RWPE2 (cell line): Measurements from ENCODE around the gene CPE.
"Not testable (repeated sequence)": the region's sequence is repeated elsewhere in the genome, so short reads cannot be mapped to it uniquely, and the experiment has no call there.

Experiments
- ATAC-seq: fragments of 200-7000 bp; cut with Tn5 transposase; 3 replicates; pipeline ENCODE4 v1.9.1; 2021; ENCODE audit warnings: low read depth
- DNase-seq: peaks from one replicate; pipeline ENCODE4 v3.0.0-alpha.2; 2020; ENCODE audit warnings: low spot score
- H3K27ac ChIP-seq: fragments of 450-650 bp; 2 replicates; pipeline ENCODE4 v1.5.1; 2017; ENCODE audit warnings: mild to moderate bottlenecking; ENCODE audit not compliant: poor library complexity, severe bottlenecking
- H3K27me3 ChIP-seq: fragments of 250-450 bp; sonication (Bioruptor Pico); 2 replicates; pipeline ENCODE4 v1.5.1; 2021; ENCODE audit warnings: mild to moderate bottlenecking, moderate library complexity; ENCODE audit not compliant: insufficient read depth, poor library complexity, severe bottlenecking
- H3K36me3 ChIP-seq: fragments of 250-450 bp; sonication (Bioruptor Pico); 2 replicates; pipeline ENCODE4 v1.5.1; 2020; ENCODE audit warnings: low read depth, mild to moderate bottlenecking, moderate library complexity
- H3K4me1 ChIP-seq: fragments of 250-450 bp; sonication (Bioruptor Pico); 2 replicates; pipeline ENCODE4 v1.5.1; 2021; ENCODE audit warnings: mild to moderate bottlenecking, moderate library complexity; ENCODE audit not compliant: insufficient read depth, poor library complexity, severe bottlenecking
- H3K4me3 ChIP-seq: fragments of 250-450 bp; sonication (Bioruptor Pico); 2 replicates; pipeline ENCODE4 v1.5.1; 2021; ENCODE audit warnings: mild to moderate bottlenecking, moderate library complexity; ENCODE audit not compliant: severe bottlenecking
- H3K9me3 ChIP-seq: fragments of 250-450 bp; sonication (Bioruptor Pico); 2 replicates; pipeline ENCODE4 v1.5.1; 2021; ENCODE audit warnings: mild to moderate bottlenecking, moderate library complexity; ENCODE audit not compliant: severe bottlenecking
- TF ChIP-seq, protein P1 (sequence below): fragments of 450-650 bp; IDR thresholded peaks from one replicate; pipeline ENCODE4 v1.5.1; 2017; ENCODE audit warnings: mild to moderate bottlenecking, moderate library complexity; ENCODE audit not compliant: poor library complexity, severe bottlenecking

CPE gene

GRCh38 chr4:165481053-165481835 lies 102.4 kb downstream of the CPE start:
- DNase-seq, result no peak
- Histone ChIP-seq H3K27ac (no peak overlapping the region), H3K9me3 (peaks cover 2% of the 10 kb centered on the region), H3K4me3 (no peak overlapping the region), H3K27me3 (no peaks in the 10 kb centered on the region), H3K36me3 (no peaks in the 10 kb centered on the region), H3K4me1 (peaks cover 4% of the 10 kb centered on the region)
- ATAC-seq, result no peak
- TF ChIP-seq, protein P1, sequence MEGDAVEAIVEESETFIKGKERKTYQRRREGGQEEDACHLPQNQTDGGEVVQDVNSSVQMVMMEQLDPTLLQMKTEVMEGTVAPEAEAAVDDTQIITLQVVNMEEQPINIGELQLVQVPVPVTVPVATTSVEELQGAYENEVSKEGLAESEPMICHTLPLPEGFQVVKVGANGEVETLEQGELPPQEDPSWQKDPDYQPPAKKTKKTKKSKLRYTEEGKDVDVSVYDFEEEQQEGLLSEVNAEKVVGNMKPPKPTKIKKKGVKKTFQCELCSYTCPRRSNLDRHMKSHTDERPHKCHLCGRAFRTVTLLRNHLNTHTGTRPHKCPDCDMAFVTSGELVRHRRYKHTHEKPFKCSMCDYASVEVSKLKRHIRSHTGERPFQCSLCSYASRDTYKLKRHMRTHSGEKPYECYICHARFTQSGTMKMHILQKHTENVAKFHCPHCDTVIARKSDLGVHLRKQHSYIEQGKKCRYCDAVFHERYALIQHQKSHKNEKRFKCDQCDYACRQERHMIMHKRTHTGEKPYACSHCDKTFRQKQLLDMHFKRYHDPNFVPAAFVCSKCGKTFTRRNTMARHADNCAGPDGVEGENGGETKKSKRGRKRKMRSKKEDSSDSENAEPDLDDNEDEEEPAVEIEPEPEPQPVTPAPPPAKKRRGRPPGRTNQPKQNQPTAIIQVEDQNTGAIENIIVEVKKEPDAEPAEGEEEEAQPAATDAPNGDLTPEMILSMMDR, result no peak

GRCh38 chr4:165489786-165490185 lies 111.0 kb downstream of the CPE start:
- DNase-seq (no peak), ATAC-seq (peak; percentile 66; the same call in 2 of the 3 replicates)
- H3K27ac ChIP-seq, result no peak overlapping the region
- no peak overlapping the region for H3K4me3 ChIP-seq
- H3K27me3 ChIP-seq, result no peaks in the 10 kb centered on the region
- peaks cover 2% of the 10 kb centered on the region for H3K9me3 ChIP-seq
- TF ChIP-seq, protein P1, result no peak
- no peaks in the 10 kb centered on the region for H3K36me3 ChIP-seq
- no peaks in the 10 kb centered on the region for H3K4me1 ChIP-seq

DNA sequence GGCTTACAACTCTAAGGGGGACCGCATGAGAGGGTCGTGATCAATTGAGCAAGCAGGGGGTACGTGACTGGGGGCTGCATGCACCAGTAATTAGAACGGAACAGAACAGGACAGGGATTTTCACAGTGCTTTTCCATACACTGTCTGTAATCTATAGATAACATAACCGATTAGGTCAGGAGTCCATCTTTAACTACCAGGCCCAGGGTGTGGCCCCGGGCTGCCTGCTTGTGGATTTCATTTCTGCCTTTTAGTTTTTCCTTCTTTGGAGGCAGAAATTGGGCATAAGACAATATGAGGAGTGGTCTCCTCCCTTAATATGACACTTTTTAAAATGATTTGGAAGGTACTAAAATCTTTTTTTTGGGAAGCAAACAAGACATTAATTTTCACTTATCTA lies 113.8 kb downstream of the CPE start:
- H3K9me3 ChIP-seq, DNase-seq, H3K4me1 ChIP-seq, H3K27ac ChIP-seq, H3K27me3 ChIP-seq, ATAC-seq, H3K4me3 ChIP-seq, H3K36me3 ChIP-seq: not testable (repeated sequence)

DNA sequence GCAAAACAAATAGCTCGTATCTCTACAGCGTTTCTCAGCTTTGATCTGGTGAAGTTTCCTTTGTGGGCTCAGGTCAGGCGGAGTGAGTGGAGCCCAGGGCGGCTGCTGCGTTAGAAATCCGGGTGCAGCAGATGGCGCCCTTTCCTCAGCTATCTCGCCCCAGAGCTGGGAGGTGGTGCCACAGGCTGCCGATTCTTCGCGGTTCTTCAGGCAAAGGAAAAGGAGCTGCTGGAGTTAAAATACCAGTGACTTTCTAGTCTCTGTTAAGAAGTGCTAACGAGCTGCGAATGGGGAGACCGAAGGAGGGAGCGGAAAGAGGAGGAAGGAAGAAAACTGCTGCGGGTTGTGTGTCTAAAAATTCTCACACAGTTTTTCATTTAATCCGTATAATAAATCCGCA lies 114.6 kb downstream of the CPE start:
- Histone ChIP-seq H3K4me3 (no peak overlapping the region), H3K9me3 (no peaks in the 10 kb centered on the region), H3K4me1 (no peaks in the 10 kb centered on the region), H3K36me3 (no peaks in the 10 kb centered on the region), H3K27me3 (no peaks in the 10 kb centered on the region), H3K27ac (no peak overlapping the region)
- DNase-seq (peak; percentile 67), ATAC-seq (peak; percentile 97)
- TF ChIP-seq, protein P1, result peak; percentile 89

- ATAC-seq (peak; percentile 57), DNase-seq (no peak)
- H3K9me3 ChIP-seq, result no peaks in the 10 kb centered on the region
- no peak overlapping the region for H3K4me3 ChIP-seq
- H3K27ac ChIP-seq, result peak overlapping the region; percentile 46
- H3K4me1 ChIP-seq, result peaks cover 15% of the 10 kb centered on the region
- no peaks in the 10 kb centered on the region for H3K36me3 ChIP-seq
- H3K27me3 ChIP-seq, result no peaks in the 10 kb centered on the region
- TF ChIP-seq, protein P1, result no peak
Observed at GRCh38 chr4:165502916-165503907, 124.4 kb downstream of the CPE start.
